Right lobe of liver (tissue), 4 donors: ENCODE results near the gene ELAVL4.

Experiments used
- CTCF ChIP-seq, 4 donors: fragments of 200-600 bp in 3 of 4; fragments of 450-650 bp in 1 of 4; IDR thresholded peaks; one replicate each; pipeline versions ENCODE4 v1.5.1 to v1.8.0; 2016 to 2022; ENCODE audit warnings: antibody characterized with exemption in 4 of 4, mild to moderate bottlenecking in 2 of 4
- POLR2A ChIP-seq: fragments of 450-650 bp; IDR thresholded peaks from one replicate; pipeline ENCODE4 v1.6.1; 2017; ENCODE audit warnings: antibody characterized with exemption, mild to moderate bottlenecking
- donor health status: DM: no; HTN: no; CAD: no.
- donor health status: DM: no; HTN: no; CAD: no.
- donor health status: DM: no; HTN: yes; CAD: no.

DNA sequence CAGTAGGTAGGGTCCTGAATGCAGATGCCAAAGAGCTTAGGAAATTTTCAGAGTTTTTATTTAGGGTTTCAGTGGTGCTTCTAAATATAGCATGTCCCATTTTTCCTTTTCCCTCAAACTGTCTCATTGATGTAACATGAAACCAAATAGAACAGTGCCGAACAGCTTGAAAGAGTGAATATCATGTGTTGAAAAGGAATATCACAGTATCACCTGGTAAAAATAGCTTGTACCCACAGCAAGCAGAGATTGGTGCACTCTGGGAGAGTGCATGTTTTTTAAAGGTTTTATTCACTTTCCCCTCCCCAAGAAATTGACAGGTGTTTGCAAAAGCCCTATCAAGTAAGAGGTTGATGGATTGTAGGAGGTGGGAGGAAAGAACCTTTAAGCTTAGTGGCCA lies 41.9 kb upstream of the ELAVL4 start:
- TF ChIP-seq CTCF (IDR thresholded peaks at IDR 0.05) = no peak
- no peak for TF ChIP-seq POLR2A
